AG10803 (cell line): Measurements from ENCODE around the gene PXMP4.

ENCODE experiments used
- DNase-seq: peaks from one replicate; pipeline ENCODE4 v3.0.0; 2010; ENCODE audit warnings: low read depth
- H3K4me3 ChIP-seq: 2 replicates; pipeline ENCODE4 v1.5.1; 2011; ENCODE audit warnings: mild to moderate bottlenecking, low read length, control low read depth
- TF ChIP-seq, protein P1 (sequence below): conservative IDR thresholded peaks from 2 replicates; pipeline ENCODE4 v1.5.1; 2011; ENCODE audit warnings: mild to moderate bottlenecking, low read length, control low read depth, inconsistent platforms

The PXMP4 gene

DNA sequence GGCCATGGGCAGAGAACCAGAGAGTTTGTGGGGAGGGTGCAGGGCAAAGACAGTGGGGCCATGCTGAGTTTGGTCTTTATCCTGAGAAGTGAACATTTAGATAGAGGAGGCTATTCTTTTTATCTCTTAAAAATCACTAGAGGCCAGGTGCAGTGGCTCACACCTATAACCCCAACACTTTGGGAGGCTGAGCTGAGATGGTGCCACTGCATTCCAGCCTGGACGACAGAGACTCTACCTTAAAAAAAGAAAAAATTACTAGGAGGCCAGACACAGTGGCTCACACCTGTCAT is 8.7 kb downstream of the PXMP4 start:
- no peak for DNase-seq
- TF ChIP-seq, protein P1, sequence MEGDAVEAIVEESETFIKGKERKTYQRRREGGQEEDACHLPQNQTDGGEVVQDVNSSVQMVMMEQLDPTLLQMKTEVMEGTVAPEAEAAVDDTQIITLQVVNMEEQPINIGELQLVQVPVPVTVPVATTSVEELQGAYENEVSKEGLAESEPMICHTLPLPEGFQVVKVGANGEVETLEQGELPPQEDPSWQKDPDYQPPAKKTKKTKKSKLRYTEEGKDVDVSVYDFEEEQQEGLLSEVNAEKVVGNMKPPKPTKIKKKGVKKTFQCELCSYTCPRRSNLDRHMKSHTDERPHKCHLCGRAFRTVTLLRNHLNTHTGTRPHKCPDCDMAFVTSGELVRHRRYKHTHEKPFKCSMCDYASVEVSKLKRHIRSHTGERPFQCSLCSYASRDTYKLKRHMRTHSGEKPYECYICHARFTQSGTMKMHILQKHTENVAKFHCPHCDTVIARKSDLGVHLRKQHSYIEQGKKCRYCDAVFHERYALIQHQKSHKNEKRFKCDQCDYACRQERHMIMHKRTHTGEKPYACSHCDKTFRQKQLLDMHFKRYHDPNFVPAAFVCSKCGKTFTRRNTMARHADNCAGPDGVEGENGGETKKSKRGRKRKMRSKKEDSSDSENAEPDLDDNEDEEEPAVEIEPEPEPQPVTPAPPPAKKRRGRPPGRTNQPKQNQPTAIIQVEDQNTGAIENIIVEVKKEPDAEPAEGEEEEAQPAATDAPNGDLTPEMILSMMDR = no peak
- H3K4me3 ChIP-seq = no peak overlapping the region

DNA sequence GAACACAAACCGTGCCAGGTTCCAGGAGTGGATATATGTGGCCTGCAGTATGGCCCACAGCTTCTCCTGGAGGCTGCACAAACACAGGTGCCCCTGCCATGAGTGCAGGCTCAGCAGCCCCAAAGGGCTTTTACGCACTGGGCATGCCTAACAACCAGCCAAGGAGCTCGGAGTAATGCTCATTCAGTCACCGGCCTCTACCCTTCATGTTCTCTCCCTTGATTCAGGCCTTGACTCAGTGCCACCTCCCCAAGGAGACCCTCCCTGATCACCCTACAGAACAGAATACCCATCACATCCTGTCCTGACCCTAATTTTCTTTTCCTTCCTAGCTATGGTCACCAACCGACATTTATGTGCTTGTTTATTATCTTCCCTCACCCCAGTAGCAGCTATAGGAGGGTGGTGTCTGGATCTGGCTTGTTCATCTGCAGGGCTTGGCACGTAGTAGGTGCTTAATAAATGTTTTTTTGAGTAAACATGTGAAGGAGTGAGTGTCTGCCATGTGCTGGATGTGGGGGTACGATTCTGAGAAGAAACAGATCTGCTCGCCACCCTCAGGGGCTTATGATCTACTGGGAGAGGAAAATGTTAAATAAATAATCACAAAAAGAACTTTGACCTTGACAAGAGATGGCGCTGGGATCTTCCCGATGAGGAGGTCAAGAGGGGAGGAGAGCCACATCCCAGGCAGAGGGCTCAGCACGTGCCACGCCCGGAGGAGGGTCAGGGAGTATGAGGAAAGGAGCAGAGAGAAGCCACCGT is 9.2 kb downstream of the PXMP4 start:
- TF ChIP-seq, protein P1 = no peak
- DNase-seq = no peak

DNA sequence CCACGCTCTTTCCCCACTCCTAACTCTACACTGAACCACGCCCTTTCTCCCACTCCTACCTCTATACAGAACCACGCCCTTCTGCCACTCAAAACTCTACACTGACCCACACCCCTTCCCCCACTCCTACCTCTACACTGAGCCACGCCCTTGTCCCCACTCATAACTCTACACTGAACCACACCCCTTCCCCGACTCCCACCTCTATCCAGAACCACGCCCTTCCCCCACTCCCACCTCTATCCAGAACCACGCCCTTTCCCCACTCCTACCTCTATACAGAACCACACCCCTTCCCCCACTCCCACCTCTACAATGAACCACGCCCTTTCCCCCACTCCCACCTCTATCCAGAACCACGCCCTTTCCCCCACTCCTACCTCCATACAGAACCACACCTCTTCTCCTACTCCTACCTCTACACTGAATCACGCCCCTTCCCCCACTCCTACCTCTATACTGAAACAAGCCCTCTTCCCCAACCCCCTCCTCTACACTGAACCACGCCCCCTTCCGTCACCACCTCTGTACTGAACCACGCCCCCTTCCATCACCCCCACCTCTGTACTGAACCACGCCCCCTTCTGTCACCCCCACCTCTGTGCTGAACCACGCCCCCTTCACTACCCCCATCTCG is 10.1 kb downstream of the PXMP4 start:
- H3K4me3 ChIP-seq = no peak overlapping the region
- TF ChIP-seq, protein P1 = no peak
- DNase-seq = no peak

More for the DNA sequence above, 9.2 kb downstream of the PXMP4 start:
- H3K4me3 ChIP-seq = no peak overlapping the region

DNA sequence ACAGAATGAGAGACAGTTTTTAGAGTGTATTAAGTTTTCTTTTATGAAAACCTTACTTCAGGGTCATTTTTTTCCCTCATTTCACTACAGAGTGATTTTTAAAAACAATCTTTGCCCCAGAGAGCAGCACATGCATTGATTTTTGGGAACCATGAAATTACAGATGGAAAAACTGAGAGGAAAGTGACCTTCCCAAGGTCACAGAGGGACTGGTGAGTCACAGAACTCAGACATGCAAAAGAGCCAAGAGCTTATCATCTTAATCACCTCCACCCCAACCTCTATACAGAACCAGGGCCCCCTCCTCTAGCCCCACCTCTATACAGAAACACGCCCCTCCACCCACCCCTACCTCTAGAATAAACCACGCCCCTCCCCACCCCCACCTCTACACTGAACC is 10.7 kb downstream of the PXMP4 start:
- TF ChIP-seq, protein P1 = no peak
- DNase-seq = no peak
- no peak overlapping the region for H3K4me3 ChIP-seq

DNA sequence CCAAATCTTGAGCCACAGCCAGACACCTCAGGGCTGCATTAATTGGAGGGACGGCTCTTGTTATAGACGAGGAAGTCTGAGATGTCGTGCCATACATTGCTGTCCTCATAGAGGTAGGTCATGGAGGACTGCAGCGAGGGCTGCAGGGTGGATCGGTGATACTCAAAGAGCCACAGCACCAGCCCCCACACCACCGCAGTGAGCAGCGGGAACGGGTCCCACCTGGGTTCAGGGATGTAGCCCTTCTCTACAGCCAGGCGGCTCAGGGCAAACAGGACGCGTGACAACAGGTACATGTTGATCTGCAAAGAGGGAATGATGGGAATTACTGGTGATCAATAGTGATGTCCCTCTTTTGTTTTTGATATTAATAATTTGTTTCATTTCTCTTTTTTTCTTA is 12.4 kb downstream of the PXMP4 start:
- H3K4me3 ChIP-seq = no peak overlapping the region
- no peak for DNase-seq
- TF ChIP-seq, protein P1 = no peak

DNA sequence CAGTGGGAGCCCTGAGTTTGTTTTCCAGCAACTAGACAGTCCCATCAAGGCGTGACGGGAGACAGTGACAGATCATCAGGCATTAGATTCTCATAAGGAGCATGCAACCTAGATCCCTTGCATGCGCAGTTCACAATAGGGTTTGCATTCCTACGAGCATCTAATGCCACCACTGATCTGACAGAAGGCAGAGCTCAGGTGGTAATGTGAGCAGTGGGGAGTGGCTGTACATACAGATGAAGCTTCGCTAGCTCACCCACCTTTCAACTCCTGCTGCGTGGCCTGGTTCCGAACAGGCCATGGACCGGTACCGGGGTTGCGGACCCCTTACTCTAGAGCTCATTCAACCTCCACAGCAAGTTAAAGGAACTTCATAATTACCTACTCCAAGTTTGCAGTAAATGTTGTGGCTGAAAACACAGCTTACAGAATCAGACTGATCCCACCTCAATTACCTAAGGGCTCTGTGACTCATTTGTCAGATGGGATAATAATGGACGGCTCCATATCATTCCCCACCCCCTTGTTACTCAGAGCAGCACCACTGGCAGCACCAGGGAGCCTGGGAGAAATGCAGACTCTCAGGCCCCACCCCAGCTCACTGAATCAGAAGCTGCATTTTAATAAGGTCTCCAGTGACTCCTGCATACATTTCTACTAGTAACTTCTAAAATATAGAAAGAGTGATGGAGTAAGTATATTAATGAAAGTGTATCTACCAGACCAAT is 15.7 kb downstream of the PXMP4 start:
- TF ChIP-seq, protein P1 = no peak
- DNase-seq = no peak
- H3K4me3 ChIP-seq = no peak overlapping the region
